MCF 10A (cell line): ENCODE results near the gene NLRP5. TPM values are rescaled to one million over a fixed set of nuclear protein-coding genes. Genes with fewer than 3 reads are reported as not detected.

Experiments
- BruUV-seq: library from RNA; stranded (reverse); fragments of 400-500 nt; replicated peaks from 2 replicates; lab custom pipeline; 2021; lab: Mats Ljungman, UMichigan
- CTCF ChIA-PET: fragments of 300-600 bp; sonication (Branson Sonifier 250); formaldehyde crosslinking; extraction: SDS; loops from one replicate; lab custom pipeline; 2021; ENCODE audit warnings: antibody characterized with exemption, inconsistent platforms; lab: Yijun Ruan, JAX
- POLR2A ChIA-PET: fragments of 300-600, 350-650 bp; sonication (Branson Sonifier 250); formaldehyde crosslinking; extraction: SDS; loops from one replicate; lab custom pipeline; 2020; ENCODE audit warnings: antibody characterized with exemption, inconsistent platforms; lab: Yijun Ruan, JAX
- DNase-seq: peaks from one replicate; pipeline ENCODE4 v3.0.0-alpha.2; 2018; ENCODE audit not compliant: unreplicated experiment
- H3K27ac Mint-ChIP-seq: one replicate; pipeline ENCODE4 v1.8.0; 2022; ENCODE audit warnings: mild to moderate bottlenecking, low read depth, mixed read lengths; ENCODE audit not compliant: unreplicated experiment
- H3K27me3 Mint-ChIP-seq: one replicate; pipeline ENCODE4 v1.8.0; 2022; ENCODE audit warnings: mixed read lengths; ENCODE audit not compliant: insufficient read depth, unreplicated experiment
- H3K36me3 Mint-ChIP-seq: one replicate; pipeline ENCODE4 v1.8.0; 2022; ENCODE audit warnings: mild to moderate bottlenecking, moderate library complexity, mixed read lengths; ENCODE audit not compliant: insufficient read depth, unreplicated experiment
- H3K4me1 Mint-ChIP-seq: one replicate; pipeline ENCODE4 v1.8.0; 2022; ENCODE audit warnings: mixed read lengths; ENCODE audit not compliant: insufficient read depth, unreplicated experiment
- H3K4me3 Mint-ChIP-seq: one replicate; pipeline ENCODE4 v1.8.0; 2022; ENCODE audit warnings: mild to moderate bottlenecking, moderate library complexity, mixed read lengths; ENCODE audit not compliant: unreplicated experiment
- H3K9me3 Mint-ChIP-seq: one replicate; pipeline ENCODE4 v1.8.0; 2022; ENCODE audit warnings: mixed read lengths; ENCODE audit not compliant: unreplicated experiment
- intact Hi-C: fragments of 100-400 bp; cut with micrococcal nuclease; formaldehyde crosslinking; loops from 2 replicates; pipeline ENCODE4 v1.14.1; 2022
- total RNA-seq: library from RNA; stranded (reverse); gene quantifications from 2 replicates; pipeline ENCODE4 v1.2.3, GENCODE V29; 2022
- TF ChIP-seq, protein P1 (sequence below): fragments of 200-600 bp; IDR thresholded peaks from one replicate; pipeline ENCODE4 v1.8.0; 2022; ENCODE audit warnings: antibody characterized with exemption, mild to moderate bottlenecking; ENCODE audit not compliant: unreplicated experiment

Gene NLRP5
- total RNA-seq, 1 experiment from 2014 or later, result not detected

DNA sequence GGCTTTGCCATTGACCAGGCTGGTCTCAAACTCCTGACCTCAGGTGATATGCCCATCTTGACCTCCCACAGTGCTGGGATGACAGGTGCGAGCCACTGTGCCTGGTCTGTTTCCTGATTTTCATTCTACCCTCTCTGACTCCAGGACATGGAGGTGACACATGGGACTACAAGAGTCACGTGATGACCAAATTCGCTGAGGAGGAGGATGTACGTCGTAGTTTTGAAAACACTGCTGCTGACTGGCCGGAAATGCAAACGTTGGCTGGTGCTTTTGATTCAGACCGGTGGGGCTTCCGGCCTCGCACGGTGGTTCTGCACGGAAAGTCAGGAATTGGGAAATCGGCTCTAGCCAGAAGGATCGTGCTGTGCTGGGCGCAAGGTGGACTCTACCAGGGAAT lies 40.2 kb downstream of the NLRP5 start:
- intact Hi-C loops, result no loop called here
- TF ChIP-seq, protein P1, sequence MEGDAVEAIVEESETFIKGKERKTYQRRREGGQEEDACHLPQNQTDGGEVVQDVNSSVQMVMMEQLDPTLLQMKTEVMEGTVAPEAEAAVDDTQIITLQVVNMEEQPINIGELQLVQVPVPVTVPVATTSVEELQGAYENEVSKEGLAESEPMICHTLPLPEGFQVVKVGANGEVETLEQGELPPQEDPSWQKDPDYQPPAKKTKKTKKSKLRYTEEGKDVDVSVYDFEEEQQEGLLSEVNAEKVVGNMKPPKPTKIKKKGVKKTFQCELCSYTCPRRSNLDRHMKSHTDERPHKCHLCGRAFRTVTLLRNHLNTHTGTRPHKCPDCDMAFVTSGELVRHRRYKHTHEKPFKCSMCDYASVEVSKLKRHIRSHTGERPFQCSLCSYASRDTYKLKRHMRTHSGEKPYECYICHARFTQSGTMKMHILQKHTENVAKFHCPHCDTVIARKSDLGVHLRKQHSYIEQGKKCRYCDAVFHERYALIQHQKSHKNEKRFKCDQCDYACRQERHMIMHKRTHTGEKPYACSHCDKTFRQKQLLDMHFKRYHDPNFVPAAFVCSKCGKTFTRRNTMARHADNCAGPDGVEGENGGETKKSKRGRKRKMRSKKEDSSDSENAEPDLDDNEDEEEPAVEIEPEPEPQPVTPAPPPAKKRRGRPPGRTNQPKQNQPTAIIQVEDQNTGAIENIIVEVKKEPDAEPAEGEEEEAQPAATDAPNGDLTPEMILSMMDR, result no peak
- POLR2A ChIA-PET, result no interaction called here
- CTCF ChIA-PET, result interaction anchor here (0.7 kb wide), 1 partner anchor 78 kb away, joined by 3 read pairs; no protein-coding TSS in a partner anchor
- no peak for DNase-seq
- Mint-ChIP-seq H3K27me3 (no peaks in the 10 kb centered on the region), H3K27ac (no peak overlapping the region), H3K9me3 (peaks cover 26% of the 10 kb centered on the region), H3K4me1 (no peaks in the 10 kb centered on the region), H3K4me3 (no peak overlapping the region), H3K36me3 (no peaks in the 10 kb centered on the region)
- no TSS peak for BruUV-seq

DNA sequence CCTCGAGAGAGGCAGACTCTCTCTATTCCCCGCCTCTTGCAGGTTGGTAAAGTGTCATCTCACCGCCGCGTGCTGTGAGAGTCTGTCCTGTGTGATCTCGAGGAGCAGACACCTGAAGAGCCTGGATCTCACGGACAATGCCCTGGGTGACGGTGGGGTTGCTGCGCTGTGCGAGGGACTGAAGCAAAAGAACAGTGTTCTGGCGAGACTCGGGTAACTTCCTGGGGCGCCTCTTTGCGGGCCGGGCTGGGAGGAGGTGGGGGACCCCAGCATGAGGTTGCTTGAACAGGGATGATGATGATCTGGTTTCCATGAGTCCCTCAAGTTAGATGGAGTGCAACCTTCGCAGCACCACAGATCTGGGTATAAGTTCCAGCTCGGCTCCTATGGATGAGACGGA lies 67.0 kb downstream of the NLRP5 start:
- Mint-ChIP-seq H3K9me3 (peaks cover 15% of the 10 kb centered on the region), H3K36me3 (no peaks in the 10 kb centered on the region), H3K27ac (no peak overlapping the region), H3K4me1 (no peaks in the 10 kb centered on the region), H3K4me3 (no peak overlapping the region), H3K27me3 (no peaks in the 10 kb centered on the region)
- TF ChIP-seq, protein P1, result no peak
- no TSS peak for BruUV-seq
- DNase-seq, result no peak
- ChIA-PET POLR2A (no interaction called here), CTCF (interaction anchor here (0.6 to 2.1 kb wide), 3 partner anchors 13 to 318 kb away, joined by 3 to 9 read pairs (median 4); no protein-coding TSS in a partner anchor)
- intact Hi-C loops, result no loop called here

DNA sequence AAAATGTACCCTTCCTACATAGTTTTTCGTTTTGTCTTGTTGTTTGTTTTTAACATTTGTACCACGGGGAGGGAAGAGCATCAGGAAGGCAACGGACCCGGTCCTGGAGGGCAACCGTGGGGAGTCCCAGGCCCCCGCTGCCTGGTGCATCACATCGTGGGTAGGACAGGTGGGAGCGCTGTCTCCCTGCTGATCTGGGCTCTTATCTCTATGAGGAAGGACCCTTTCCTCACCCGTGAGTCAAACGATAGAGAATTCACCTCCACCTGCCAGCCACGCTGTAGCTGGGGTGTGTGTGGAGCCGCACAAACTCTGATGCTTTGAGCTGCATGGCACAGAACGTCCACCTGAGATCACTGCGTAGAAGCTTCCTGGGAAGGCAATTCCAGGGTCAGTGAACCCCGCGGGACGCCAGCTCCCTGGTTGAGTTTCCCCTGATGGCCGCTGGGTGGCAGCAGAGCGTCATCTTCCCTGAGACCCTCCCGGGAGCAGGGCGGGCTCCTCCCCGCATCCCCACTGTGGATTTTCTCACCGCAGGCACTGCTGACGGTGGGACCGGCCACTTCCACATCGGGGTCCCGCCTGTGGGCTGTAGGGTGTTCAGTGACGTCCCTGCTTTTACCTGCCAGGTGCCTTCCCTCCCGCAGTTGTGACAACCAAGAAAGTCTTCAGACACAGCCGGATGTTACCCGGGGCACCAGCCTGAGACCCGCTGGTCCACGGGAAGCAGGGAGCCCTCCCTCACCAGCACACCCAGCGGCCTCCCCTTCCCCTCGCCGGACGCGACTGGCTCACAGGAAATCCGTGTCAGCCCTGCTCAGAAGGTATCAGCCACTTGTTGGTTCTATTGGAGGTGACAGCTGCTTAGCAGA lies 79.8 kb downstream of the NLRP5 start:
- ChIA-PET CTCF (interaction anchor here (0.6 to 6.4 kb wide), 44 partner anchors 10 to 1518 kb away, joined by 3 to 68 read pairs (median 4); no protein-coding TSS in a partner anchor), POLR2A (interaction anchor here (0.8 to 1.0 kb wide), 2 partner anchors 9 to 19 kb away, joined by 3 to 5 read pairs; no protein-coding TSS in a partner anchor)
- TF ChIP-seq, protein P1, result peak; percentile 94
- no TSS peak for BruUV-seq
- H3K4me3 Mint-ChIP-seq, result no peak overlapping the region
- H3K27ac Mint-ChIP-seq, result no peak overlapping the region
- no peaks in the 10 kb centered on the region for H3K9me3 Mint-ChIP-seq
- DNase-seq, result peak; percentile 59
- peaks cover 4% of the 10 kb centered on the region for H3K36me3 Mint-ChIP-seq
- H3K4me1 Mint-ChIP-seq, result peaks cover 8% of the 10 kb centered on the region
- intact Hi-C loops, result loop anchor here (1.0 kb wide), 1 partner anchor 267 kb away; no protein-coding TSS in a partner anchor
- H3K27me3 Mint-ChIP-seq, result no peaks in the 10 kb centered on the region

DNA sequence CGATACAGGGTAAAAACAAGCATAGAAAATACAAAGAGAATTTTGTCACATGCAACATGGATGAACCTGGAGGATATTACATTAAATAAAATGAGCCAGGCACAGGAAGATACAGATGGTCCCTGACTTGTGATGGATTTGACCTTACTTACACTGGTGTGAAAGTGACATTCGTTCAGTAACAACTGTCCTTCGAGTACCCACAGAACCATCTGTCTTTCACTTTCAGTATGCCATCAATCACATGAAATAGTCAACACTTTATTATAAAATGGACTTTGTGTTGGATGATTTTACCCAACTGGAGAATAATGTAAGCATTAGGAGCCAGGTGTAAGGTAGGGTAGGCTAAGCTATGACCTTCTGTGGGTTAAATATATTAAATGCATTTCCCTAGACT lies 83.1 kb downstream of the NLRP5 start:
- BruUV-seq, result no TSS peak
- Mint-ChIP-seq H3K36me3 (peaks cover 4% of the 10 kb centered on the region), H3K4me3 (no peak overlapping the region), H3K27ac (no peak overlapping the region), H3K27me3 (no peaks in the 10 kb centered on the region), H3K9me3 (no peaks in the 10 kb centered on the region), H3K4me1 (peaks cover 8% of the 10 kb centered on the region)
- no peak for DNase-seq
- POLR2A ChIA-PET, result no interaction called here
- CTCF ChIA-PET, result interaction anchor here (0.6 to 2.3 kb wide), 5 partner anchors 36 to 609 kb away, joined by 3 to 18 read pairs (median 6); no protein-coding TSS in a partner anchor
- TF ChIP-seq, protein P1, result no peak
- intact Hi-C loops, result no loop called here
